ENCODE results near the gene ACCSL.

ACCSL gene

DNA sequence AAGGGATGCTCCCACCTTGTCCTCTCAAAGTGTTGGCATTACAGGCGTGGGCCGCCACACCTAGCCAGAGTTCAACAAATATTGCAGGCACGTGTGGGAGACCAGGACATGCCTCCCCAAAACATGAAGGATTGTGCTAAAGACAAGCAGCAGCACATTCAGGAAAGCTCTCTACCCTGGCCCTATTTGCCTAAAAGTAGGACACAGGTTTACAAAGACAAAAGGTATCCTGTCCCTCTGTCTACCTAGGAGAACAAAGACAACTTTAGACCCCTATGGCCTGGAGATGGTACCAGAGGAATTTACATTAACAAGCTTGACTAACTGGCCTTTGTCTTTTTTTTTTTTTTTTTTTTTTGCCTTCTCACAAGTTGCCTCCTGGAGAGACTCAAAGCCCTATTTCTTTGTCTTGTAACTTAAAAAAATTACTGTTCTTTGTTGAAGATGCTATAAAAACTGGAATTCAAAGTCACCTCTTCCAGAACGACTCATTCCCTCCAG is 17.4 kb downstream of the ACCSL start:
- no peak for DNase-seq

GRCh38 chr11:44065841-44066731 is 18.3 kb downstream of the ACCSL start, which contains the start of gene ACCS:
ACCS (plus strand) TSS chr11:44066270; CDS start chr11:44067628, 1,358 bp downstream.
- peak; percentile 80 for DNase-seq

- DNase-seq, result no peak
Measured at GRCh38 chr11:44066732-44067141, 19.0 kb downstream of the ACCSL start.

- no peak for DNase-seq
Measured at GRCh38 chr11:44067266-44067665, 19.5 kb downstream of the ACCSL start.

GRCh38 chr11:44068180-44068579 is 20.4 kb downstream of the ACCSL start:
- DNase-seq, result no peak

- no peak for DNase-seq
Measured at GRCh38 chr11:44071157-44071556, 23.4 kb downstream of the ACCSL start.

- DNase-seq, result no peak
Measured at GRCh38 chr11:44072757-44073658, 25.2 kb downstream of the ACCSL start.

DNA sequence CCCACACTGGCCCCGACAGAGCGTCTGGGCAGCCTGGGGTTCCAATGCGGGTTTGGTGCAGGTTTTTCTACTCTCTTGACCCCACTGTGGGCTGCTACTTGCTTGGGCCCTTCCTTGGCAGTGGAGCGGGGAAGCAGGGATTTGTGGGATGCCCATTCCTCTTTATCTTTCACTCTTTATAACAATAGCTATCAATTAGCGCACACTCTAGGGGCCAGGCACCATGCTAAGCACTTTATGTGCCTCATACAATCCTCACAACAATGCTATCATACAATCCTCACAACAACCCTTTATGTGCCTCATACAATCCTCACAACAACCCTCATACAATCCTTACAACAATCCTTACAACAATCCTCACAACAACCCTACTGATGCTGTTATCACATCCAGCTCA is 31.0 kb downstream of the ACCSL start:
- no peak for DNase-seq

- no peak for DNase-seq
Measured at GRCh38 chr11:44079376-44079775, 31.6 kb downstream of the ACCSL start.

DNA sequence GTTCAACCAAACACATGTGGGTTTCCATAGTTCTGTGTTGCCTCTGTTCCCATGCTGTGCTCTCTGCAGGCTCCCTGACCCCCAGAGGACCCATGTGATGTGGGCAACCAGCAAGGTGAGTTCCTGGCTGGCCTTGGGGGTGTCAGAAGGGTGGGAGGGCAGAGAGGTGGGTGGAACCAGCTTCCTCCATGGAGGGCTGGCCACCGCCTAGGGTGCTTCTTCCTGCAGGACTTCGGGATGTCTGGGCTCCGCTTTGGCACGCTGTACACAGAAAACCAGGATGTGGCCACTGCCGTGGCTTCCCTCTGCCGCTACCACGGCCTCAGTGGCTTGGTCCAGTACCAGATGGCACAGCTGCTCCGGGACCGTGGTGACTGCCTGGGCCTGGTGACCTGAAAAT is 33.2 kb downstream of the ACCSL start:
- DNase-seq, result no peak

GRCh38 chr11:44082645-44083044 is 34.9 kb downstream of the ACCSL start:
- DNase-seq, result no peak

GRCh38 chr11:44083433-44083832 is 35.7 kb downstream of the ACCSL start:
- DNase-seq, result no peak

- DNase-seq, result no peak
Measured at GRCh38 chr11:44083906-44084305, 36.1 kb downstream of the ACCSL start.

- no peak for DNase-seq
Measured at GRCh38 chr11:44085330-44085729, 37.5 kb downstream of the ACCSL start.

GRCh38 chr11:44088377-44088776 is 40.6 kb downstream of the ACCSL start:
- DNase-seq, result no peak

- DNase-seq, result no peak
Measured at GRCh38 chr11:44088871-44089270, 41.1 kb downstream of the ACCSL start.

DNA sequence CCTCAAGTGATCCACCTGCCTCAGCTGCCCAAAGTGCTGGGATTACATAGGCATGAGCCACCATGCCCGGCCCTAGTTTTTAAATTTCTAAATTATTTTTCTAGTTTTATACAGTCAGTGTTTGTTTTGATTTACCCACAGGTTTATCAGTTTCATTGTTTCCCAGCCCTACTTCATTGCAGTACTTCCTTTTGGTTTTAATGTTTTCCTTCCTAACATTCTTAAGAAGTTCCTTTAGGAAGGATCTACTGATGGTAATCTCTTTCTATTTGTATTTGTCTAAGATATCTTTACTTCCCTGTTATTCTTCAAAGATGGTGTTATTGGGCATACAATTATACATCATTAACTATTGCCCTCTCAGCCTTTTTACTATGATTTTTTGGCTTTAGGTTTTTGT is 42.8 kb downstream of the ACCSL start:
- DNase-seq, result no peak

DNA sequence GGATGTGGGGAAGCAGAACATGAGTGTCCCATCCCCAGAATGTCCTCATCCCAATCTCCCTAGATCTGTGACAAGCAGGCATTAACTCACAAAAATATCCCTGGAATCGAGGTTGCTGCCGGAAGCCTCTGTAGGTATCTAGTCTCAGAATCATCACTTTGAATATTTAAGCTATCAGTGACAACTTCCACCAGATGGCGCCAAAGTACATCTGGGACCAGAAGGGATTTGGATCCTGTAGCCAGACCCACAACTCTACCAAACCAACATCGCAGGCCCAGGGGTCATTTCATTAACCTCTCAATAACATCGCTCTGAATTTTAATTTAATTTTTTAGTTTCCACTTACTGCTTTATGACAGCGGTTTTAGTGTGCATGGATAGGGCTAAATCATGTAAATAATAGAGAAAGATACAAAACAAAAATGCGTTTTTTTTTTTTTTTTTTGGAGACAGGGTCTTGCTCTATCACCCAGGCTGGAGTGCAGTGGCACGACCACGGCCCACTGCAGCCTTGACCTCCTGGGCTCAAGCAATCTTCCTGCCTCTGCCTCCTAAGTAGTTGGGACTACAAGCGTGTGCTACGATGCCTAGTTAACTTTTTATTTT is 46.6 kb downstream of the ACCSL start:
- peak; percentile 64 for DNase-seq

- DNase-seq, result peak; percentile 57
Measured at GRCh38 chr11:44095506-44096359, 48.0 kb downstream of the ACCSL start, which contains the start of gene EXT2. EXT2 (plus strand) TSS chr11:44095678; CDS start chr11:44107713, 12,035 bp downstream.

DNA sequence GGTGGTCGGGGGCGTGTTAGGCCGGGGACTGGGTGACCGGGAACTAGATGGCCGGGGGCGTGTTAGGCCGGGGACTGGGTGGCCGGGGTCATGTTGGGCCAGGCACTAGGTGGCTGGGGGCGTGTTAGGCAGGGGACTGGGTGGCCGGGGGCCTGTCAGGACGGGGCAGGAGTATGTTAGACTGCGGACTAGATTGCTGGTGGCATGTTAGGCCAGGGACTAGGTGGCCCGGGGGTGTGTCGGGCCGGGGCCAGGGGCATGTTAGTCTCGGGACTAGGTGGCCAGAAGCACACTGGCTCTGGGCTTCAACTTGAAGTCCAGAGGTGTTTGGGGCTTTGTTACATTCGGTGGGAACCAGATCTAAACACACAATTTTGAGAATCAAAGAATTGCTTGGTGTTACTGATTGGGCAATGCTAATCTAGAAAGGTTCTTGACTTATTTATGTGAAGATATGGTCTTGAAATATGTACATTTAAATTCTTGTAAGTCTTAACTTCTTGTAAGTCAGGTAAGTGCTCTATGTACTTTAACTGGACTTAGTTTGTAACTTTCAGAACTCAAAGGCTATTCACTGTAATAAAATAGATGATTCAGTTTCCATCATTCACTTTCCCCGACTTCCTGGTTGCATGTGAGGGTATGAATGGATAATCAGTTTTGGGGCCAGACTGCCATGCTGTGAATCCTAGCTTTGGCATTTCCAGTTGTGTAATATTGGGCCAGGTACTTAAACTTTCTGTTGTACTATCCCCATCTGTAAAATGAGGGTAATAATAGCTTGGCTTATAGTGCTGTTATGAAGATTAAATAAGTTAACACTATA is 48.8 kb downstream of the ACCSL start:
- peak; percentile 66 for DNase-seq

GRCh38 chr11:44097821-44098220 is 50.0 kb downstream of the ACCSL start:
- peak; percentile 53 for DNase-seq
